ENCODE results near the gene WSCD2.

DNA sequence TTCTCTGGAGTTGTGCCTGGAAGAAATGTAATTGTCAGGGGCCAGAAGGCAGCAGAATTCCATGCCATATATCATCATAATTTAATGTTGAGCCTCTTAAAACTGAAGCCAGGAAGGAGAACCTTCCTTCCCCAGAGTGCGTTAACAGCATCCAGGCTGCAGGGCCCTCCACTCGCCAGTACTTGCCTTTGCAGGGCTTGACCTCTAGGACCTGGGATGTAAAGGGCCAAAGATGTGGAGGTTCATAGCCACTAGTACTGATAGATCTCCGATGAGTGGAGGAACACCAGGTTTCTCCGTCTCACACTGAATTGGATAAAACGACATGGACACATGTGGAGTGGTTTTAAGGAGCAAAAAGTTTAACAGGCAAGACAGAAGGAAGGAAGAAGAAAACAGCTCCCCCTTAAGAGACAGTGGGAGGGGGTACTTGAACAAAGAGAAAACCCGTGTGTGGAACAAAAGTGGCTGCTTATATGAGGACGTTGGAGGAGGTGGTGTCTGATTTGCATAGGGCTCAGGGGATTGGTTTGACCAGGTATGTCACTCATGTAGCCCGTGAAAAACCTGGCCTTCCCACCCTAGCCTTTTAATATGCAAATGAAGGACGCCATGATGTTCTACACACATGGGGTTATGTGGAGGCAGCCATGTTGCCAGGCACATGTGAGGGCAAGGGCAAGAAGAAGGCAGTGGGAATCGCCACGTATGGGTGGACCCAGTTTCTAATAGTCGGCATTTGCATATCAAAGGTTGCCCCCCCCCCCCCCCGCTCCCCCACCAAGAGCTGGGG, 38.8 kb upstream of the WSCD2 start:
- TF ChIP-seq EZH2 (IDR thresholded peaks at IDR 0.05; ENCODE audit: insufficient read depth, poor library complexity, severe bottlenecking), result no peak
- no peak for TF ChIP-seq EZH2phosphoT487 (IDR thresholded peaks at IDR 0.05; ENCODE audit: insufficient read depth, low read depth)
